NCI-H82 (cell line): ENCODE results near the gene SHMT2.

Source experiments
- DNase-seq: peaks from one replicate; lab custom pipeline; 2025; lab: John Stamatoyannopoulos, UW

SHMT2 gene

DNA sequence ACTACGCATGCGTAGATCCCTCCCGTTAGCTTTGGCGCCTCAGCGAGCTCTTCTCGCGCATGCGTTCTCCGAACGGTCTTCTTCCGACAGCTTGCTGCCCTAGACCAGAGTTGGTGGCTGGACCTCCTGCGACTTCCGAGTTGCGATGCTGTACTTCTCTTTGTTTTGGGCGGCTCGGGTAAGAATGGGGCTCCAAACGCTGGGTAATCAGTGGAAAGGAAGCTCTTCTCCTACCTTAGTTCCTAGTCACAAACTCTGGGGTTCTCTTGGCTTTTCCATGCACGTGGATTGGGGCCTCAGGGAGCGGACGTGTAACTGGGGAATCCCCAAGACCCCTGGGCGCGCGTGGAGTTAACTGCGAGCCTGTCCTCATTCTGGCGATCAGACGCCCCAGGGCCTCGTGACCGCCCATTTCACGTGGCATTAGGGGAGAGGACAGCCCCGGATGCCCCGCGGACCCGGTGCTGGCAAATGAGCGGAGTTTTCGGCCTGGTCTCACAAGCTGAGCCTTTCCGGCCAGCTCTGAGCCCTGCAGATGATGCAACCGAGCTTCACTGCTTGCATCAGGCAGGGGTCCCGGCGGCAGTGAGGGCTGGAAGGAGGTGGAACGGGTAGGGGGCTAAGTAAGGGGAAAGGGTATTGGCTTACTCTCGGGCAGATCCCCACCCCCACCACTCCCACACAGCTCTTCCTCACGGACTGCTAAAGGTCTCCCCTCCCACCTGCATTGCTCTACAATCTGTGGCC lies at the start of gene SHMT2:
Gene SHMT2, plus strand, starts transcription at position 78 of the 747 bp plus-strand sequence. Its CDS starts 68 bp downstream, at position 146.
- peak; percentile 99 for DNase-seq

GRCh38 chr12:57180321-57180989 lies 49.1 kb upstream of the SHMT2 start:
- DNase-seq = no peak

DNA sequence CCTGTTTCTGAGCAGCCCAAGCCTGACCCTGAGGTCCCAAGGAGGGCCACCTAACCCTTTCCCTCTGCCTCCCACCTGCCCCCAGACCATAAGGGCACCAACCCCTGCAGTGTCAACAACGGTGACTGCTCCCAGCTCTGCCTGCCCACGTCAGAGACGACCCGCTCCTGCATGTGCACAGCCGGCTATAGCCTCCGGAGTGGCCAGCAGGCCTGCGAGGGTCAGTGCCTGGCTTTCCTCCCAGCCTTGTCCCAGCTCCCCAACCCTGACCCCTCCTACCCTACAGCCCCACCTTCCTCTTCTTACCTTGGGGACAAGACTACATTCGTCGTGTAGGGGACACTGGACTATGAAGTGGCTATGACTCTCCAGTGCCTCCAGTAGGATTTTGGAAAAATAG lies 48.4 kb upstream of the SHMT2 start:
- DNase-seq = no peak

GRCh38 chr12:57181561-57182155 lies 47.9 kb upstream of the SHMT2 start:
- no peak for DNase-seq

DNA sequence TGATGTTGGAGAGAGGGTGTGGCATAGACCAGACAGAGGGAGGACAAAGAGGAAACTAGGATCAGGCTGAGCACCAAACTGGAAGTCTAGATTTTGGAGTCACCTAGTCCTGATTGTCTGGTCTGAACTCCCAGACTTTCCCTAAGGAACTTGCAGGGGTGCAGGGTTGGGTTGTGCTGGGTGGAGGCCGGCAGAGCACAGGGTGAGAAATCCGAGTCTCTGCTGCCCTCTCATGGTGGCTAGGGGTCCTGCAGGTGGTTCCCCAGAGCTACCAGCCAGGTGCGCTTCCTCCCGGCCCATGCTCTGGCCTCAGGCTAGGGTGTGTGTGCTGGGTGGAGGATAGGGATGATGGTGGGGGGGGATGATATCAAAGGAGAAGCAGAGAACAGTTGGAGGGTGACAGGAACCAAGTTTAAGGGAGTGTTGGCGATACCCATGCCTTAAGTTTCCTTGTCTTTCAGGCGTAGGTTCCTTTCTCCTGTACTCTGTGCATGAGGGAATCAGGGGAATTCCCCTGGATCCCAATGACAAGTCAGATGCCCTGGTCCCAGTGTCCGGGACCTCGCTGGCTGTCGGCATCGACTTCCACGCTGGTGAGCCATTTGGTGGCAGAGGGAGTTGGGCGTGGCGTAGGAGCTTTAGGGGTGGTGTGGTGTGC lies 46.5 kb upstream of the SHMT2 start:
- DNase-seq = peak; percentile 83

- DNase-seq = no peak
These were observed 45.4 kb upstream of the SHMT2 start for GRCh38 chr12:57183939-57184725.

- no peak for DNase-seq
These were observed 44.1 kb upstream of the SHMT2 start for GRCh38 chr12:57185403-57185802.

DNA sequence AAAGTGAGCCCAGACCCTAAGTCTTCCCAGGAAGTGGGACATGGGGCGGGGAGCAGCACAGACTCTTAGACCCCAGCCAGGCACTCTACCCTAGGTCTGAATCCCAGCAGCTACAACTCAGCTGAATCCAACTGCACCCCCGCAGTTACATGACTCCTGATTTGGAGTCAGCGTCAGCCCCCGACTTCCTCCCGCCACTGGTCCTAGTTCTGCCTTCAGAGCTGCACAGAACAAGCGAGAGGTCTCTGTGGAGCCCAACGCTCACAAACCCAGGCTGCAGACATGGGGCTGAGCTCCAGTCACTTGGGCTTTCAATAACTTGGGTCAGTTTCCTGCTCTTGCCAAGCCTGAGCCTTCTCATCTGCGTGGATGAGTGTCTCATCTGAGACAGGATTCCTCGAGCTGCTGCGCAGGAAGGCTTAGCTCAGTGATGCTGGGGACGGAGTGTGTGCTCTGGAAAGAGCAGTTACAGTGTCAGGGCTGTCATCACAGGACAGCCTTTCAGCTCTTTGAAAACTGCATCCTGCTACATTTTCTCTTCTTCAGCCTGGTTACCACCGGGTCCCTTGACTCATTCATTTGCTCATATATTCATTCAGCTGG lies 43.5 kb upstream of the SHMT2 start:
- no peak for DNase-seq

GRCh38 chr12:57187222-57188089 lies 42.1 kb upstream of the SHMT2 start:
- DNase-seq = no peak

GRCh38 chr12:57188090-57188425 lies 41.5 kb upstream of the SHMT2 start:
- no peak for DNase-seq

DNA sequence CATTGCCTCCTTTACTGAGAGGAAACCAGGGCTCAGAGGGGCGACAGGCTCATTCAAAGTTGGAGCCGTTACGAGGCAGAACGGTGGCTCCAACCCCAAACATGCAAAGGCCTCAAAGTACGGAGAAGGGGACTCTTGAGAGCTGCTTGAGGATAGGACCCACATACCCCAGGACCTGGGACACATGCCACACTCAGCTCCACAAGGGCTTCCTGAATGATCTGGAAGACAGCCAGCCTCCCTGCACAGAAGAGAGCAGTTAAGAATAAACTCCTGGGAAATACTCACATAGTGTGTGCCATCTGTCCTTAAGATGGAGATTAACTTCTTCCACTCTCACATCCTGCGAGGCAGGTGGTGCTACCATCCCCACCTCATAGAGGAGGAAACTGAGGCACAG lies 39.5 kb upstream of the SHMT2 start:
- peak; percentile 47 for DNase-seq

- DNase-seq = no peak
These were observed 38.7 kb upstream of the SHMT2 start for GRCh38 chr12:57190821-57191220.

DNA sequence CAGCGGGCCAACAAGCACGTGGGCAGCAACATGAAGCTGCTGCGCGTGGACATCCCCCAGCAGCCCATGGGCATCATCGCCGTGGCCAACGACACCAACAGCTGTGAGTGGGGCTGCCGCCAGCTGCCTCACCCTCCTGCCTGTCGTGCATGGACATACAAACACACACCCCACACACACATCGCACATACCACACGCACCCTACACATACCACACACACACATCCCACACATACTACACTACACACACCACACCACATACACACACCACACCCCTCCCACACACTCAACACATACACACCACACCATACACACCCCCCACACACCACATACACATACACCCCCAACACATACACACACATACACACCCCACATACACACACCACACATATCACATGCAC lies 38.1 kb upstream of the SHMT2 start:
- no peak for DNase-seq

DNA sequence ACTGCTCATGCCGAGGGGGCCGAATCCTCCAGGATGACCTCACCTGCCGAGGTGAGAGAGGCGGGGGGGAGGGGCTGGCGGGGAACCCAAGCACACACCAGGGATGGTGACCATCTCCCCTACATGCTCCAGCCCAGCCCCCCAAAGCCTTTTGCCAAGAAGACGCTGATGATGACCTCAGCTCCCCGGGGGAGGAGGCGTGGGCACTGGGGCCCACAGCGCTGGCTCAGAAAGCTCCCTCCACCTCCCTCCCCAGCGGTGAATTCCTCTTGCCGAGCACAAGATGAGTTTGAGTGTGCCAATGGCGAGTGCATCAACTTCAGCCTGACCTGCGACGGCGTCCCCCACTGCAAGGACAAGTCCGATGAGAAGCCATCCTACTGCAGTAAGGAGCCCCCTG lies 36.6 kb upstream of the SHMT2 start:
- DNase-seq = no peak

GRCh38 chr12:57193706-57194245 lies 35.7 kb upstream of the SHMT2 start:
- no peak for DNase-seq

- no peak for DNase-seq
These were observed 35.3 kb upstream of the SHMT2 start for GRCh38 chr12:57194253-57194652.

GRCh38 chr12:57195186-57195585 lies 34.3 kb upstream of the SHMT2 start:
- DNase-seq = no peak

- no peak for DNase-seq
These were observed 33.7 kb upstream of the SHMT2 start for GRCh38 chr12:57195611-57196371.

DNA sequence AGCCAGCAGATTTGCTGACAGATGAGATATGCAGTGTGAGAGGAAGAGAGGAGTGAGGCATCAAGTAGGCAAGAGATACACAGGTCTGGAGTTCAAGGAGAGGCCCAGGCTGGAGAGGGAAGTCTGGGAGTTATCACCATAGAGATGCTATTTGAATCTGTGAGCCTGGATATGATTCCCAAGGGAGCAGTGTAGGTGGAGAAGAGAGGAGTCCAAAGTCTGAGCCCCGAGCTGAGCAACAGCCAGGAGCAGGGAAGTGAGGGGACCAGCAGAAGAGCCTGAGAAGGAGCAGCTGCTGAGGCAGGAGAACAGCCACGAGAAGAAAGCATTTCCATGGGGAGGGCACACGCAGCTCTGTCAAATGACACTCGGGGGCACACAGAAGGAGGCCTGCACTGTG lies 33.1 kb upstream of the SHMT2 start:
- DNase-seq = peak; percentile 35

- DNase-seq = no peak
These were observed 32.6 kb upstream of the SHMT2 start for GRCh38 chr12:57196956-57197355.
